ENCODE results near the gene USP24. TPM values are rescaled to one million over a fixed set of nuclear protein-coding genes. Genes with fewer than 3 reads are reported as not detected.

Gene USP24, protein sequence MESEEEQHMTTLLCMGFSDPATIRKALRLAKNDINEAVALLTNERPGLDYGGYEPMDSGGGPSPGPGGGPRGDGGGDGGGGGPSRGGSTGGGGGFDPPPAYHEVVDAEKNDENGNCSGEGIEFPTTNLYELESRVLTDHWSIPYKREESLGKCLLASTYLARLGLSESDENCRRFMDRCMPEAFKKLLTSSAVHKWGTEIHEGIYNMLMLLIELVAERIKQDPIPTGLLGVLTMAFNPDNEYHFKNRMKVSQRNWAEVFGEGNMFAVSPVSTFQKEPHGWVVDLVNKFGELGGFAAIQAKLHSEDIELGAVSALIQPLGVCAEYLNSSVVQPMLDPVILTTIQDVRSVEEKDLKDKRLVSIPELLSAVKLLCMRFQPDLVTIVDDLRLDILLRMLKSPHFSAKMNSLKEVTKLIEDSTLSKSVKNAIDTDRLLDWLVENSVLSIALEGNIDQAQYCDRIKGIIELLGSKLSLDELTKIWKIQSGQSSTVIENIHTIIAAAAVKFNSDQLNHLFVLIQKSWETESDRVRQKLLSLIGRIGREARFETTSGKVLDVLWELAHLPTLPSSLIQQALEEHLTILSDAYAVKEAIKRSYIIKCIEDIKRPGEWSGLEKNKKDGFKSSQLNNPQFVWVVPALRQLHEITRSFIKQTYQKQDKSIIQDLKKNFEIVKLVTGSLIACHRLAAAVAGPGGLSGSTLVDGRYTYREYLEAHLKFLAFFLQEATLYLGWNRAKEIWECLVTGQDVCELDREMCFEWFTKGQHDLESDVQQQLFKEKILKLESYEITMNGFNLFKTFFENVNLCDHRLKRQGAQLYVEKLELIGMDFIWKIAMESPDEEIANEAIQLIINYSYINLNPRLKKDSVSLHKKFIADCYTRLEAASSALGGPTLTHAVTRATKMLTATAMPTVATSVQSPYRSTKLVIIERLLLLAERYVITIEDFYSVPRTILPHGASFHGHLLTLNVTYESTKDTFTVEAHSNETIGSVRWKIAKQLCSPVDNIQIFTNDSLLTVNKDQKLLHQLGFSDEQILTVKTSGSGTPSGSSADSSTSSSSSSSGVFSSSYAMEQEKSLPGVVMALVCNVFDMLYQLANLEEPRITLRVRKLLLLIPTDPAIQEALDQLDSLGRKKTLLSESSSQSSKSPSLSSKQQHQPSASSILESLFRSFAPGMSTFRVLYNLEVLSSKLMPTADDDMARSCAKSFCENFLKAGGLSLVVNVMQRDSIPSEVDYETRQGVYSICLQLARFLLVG (N-terminal part only)
- 45.8 TPM for polyA plus RNA-seq (ENCODE audit: insufficient read length)

DNA sequence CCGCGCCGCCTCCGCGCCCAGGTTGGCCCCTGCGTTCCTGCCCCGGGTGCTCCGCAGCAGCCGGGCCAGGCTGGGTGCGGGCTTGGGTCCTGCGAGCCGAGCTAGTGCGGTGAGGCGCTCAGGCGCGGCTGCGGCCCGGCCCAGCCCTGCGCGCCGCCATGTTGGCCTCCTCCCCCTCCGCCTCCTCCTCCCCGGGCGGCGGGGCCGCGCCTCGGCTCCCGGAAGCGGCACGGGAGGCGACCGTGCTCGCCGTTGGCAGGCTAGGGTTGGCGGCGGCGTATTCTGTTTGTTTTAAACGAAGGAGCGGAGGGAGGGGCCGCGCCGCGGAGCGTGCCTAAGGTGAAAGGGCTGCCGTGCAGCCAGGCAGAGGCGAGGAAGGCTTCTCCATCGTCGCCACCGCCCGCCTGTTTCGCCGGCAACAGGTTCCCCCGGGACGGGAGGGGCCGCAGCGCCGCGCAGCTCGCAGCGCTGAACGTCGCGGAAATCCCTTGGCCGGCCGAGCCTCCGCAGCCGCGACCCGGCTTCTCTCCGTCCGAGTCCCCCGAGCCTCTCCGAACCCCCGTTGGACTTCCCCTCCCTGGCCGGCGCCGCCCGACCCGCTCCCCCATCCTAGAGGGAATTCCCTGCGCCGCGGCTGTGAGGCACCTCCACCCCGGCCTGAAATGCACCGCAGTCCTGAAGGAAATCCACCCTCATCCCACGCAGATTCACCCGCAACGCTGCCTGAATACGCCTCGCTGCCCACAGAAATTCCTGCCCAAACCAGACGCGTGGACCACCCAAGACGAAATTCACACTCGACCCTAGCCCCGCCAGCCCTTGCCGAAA is at the start of gene USP24:
TSS of gene USP24 (minus strand) at position 171 of the 828 bp plus-strand sequence. CDS start 251 bp downstream, outside the sequence.
- peak; percentile 84 for DNase-seq

DNA sequence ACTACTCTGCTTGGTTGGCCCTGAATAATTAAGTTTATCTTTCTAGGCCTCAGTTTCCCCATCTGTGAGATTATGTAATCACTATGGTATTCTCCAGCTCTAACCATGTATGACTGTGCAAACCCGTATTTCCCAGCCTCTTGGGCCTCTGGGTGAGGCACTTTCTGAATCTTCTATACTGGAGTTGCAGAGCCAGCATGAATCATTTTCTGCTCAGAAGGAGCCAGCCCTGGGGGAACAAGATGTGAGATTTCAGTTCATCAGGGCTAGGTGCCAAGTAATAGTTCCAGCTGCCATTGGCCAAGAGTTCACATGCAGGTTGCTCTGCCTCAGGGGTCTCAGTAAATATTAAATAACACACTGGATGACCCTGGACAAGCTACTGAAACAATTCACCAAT is 47.7 kb upstream of the USP24 start:
- no peak for DNase-seq

DNA sequence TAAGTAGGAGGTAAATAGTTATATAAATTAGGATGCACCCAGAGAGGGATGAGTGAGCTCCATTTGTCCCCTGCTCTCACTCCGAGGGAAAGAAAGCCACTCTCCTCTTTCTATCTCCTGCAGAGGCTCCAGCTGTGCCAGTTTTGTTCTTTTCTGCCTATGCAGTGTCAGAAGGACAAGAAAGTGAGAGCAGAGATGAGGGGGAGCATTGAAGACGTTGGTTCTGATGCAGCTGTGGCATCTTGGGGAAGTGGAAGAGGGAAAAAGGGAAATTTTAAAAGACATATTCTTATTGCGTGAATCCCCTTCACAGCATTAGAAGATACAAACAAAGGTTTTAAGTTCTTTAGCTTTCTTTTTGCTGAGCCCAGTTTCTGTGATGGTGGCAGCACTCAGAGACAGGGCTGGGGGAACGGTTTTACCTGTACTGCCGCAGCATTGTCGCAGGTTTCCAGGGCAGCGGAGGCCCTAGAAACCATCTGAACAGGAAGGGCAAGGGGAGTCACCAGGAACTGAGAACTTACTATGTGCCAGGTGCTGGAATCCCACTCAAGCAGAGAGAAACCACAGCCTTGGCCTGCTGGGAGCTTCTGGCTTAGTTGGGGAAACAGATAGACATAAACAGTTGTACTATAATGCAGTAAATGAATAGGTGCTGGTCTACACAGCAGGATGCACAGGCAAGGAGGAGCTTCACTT is 44.9 kb upstream of the USP24 start:
- no peak for DNase-seq

GRCh38 chr1:55257958-55258357 is 42.8 kb upstream of the USP24 start:
- no peak for DNase-seq

DNA sequence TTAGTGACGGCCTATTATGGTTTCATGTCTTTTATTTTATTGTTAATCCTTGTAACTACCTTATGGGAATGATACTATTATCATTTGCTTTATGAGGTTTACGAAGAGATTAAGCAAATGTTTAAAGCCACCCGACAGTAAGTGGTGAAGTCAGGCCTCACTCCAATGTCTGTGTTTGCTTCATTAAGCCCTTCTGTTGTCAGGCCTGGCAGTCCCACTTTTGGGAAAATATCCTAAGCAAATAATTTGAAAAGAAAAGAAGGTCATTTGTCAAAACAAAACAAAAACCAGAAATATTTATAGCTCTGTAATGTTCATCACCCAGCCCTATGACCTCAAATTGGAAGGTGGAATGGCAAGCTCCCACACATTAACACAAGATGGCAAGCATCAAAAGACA is 40.7 kb upstream of the USP24 start:
- DNase-seq, result no peak

GRCh38 chr1:55252942-55253589 is 37.9 kb upstream of the USP24 start:
- DNase-seq, result no peak

DNA sequence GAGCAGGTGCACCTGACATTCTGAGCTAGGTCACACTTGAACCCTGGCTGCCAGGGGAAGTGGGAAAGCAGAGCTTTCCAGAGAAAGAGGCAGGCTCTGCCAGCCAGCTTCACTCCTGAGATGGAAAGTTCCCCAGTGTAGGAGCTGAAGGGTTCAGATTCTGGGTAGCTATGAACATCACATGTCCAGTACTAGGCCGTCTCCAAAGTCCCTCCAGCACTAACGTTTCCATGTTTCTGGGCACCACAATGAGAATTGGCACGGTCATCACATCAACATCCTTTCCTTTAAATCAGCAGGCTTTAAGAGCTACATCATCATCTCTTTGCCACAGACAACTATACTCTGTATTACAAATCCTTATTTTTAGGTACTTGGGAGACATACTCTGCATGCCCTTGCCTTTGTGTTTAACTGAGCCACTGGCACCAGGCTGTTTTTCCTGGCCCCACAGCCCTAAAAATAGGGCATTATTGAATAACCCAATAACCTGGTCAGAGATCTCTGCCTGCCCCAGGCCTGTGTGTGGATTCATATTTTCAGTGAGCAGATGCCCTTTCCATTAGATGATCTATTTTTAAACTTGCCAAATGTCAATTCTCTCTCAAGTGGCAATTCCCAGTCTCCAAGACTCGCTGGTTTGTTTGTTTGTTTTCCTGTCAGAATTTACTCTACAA is 35.4 kb upstream of the USP24 start:
- no peak for DNase-seq

GRCh38 chr1:55249646-55250398 is 34.7 kb upstream of the USP24 start:
- no peak for DNase-seq

GRCh38 chr1:55246896-55247295 is 31.7 kb upstream of the USP24 start:
- DNase-seq, result no peak

DNA sequence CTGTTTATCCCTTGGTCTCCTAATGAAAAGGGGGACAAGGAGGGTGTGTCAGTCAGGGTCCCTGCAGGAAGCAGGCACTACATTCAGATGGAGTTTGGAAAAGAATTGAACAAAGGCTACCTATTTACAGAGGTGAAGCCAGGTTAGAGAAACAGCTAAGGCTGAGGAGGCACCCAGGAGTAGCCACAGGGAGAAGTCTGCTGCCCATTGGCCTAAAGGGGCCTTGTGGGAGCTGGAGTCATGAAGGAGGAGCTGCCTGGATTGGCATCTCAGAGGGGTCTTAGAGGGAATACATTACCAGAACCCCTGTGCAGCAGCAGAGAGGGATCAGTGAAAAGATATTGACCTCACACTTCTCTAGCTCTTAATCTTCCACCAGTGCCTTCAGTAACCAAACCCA is 31.2 kb upstream of the USP24 start:
- DNase-seq, result no peak

DNA sequence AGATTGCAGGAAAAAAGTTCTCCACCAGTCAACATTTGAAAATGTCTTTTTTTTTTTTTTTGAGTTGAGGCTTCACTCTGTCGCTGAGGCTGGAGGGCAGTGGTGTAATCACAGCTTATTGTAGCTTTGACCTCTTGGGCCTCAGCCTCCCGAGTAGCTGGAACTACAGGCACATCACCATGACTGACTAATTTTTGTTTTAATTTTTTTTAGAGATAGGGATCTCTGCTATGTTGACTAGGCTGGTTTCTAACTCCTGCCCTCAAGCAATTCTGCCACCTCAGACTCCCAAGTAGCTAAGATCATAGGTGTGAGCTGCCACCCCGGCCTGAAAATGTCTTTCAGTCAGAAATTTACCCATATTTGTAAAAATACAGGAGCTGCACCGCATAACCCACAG is 30.6 kb upstream of the USP24 start:
- DNase-seq, result no peak

GRCh38 chr1:55244476-55245099 is 29.4 kb upstream of the USP24 start:
- no peak for DNase-seq

GRCh38 chr1:55243655-55244054 is 28.5 kb upstream of the USP24 start:
- DNase-seq, result no peak

DNA sequence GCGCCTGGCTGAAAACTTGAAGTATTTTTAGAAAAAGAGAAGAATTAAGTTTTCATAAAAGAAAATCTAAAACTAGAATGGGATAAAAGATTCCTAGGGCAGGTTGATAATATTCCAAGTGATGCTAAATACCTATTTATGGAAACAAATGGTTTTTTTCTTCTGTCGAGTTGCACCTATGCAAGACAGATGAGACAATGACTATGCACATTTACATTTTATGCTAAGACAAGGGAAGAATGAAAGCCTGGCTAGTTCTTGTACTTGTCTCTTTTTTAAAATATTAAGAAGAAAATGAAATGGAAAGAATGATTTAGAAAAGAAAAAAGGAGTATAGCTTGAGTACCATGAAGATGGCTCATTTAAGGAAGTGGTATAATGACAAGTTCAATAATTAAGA is 24.4 kb upstream of the USP24 start:
- no peak for DNase-seq

- DNase-seq, result no peak
Measured at GRCh38 chr1:55235722-55236121, 20.6 kb upstream of the USP24 start.

- DNase-seq, result no peak
Measured at GRCh38 chr1:55234016-55234415, 18.9 kb upstream of the USP24 start.

GRCh38 chr1:55233145-55233777 is 18.1 kb upstream of the USP24 start:
- DNase-seq, result no peak

- no peak for DNase-seq
Measured at GRCh38 chr1:55232448-55233144, 17.4 kb upstream of the USP24 start.
